Smooth muscle cell of trachea (primary cell): Measurements from ENCODE around the gene MEP1A. TPM values are rescaled to one million over a fixed set of nuclear protein-coding genes. Genes with fewer than 3 reads are reported as not detected.

ENCODE experiments used
- total RNA-seq: library from RNA; depleted of rRNA; stranded (reverse); fragments of >200 nt; gene quantifications from 2 replicates; pipeline ENCODE4 v1.2.1, GENCODE V29; 2014

The MEP1A gene
- total RNA-seq: not detected in 2 replicates

GRCh38 chr6:46793138-46793537 is at the start of gene MEP1A:
Gene MEP1A, plus strand, starts transcription at chr6:46793389. Its CDS starts 10 bp downstream, at chr6:46793399.

GRCh38 chr6:46746696-46747095 is 46.5 kb upstream of the MEP1A start, which contains the start of gene ANKRD66:
Gene ANKRD66, plus strand, starts transcription at chr6:46746933. Its CDS starts 5,016 bp downstream, at chr6:46751949.

Other genes starting within 250 kb of the MEP1A start
- 1.3 and 1.7 TPM in 2 replicates for gene CYP39A1, start 140.6 kb upstream of the MEP1A start, total RNA-seq
- gene SLC25A27, start 140.4 kb upstream of the MEP1A start, total RNA-seq: 8.4 and 9.9 TPM in 2 replicates
- gene TDRD6, start 105.5 kb upstream of the MEP1A start, total RNA-seq: 0.15 and 0.17 TPM in 2 replicates
- not detected in 2 replicates for gene PLA2G7, start 58.0 kb upstream of the MEP1A start, total RNA-seq
- not detected in 2 replicates for gene ANKRD66, start 46.5 kb upstream of the MEP1A start, total RNA-seq
- under 0.01 and 0.15 TPM in 2 replicates for gene ADGRF5, start 128.5 kb downstream of the MEP1A start, total RNA-seq
- not detected in 2 replicates for gene ADGRF1, start 248.9 kb downstream of the MEP1A start, total RNA-seq